ENCODE data around the gene CDC42BPA.
A peak's percentile ranks its signal among the peaks of the same experiment; 100 is the strongest.
"Not testable (repeated sequence)": the region's sequence is repeated elsewhere in the genome, so short reads cannot be mapped to it uniquely, and the experiment has no call there.

The CDC42BPA gene

DNA sequence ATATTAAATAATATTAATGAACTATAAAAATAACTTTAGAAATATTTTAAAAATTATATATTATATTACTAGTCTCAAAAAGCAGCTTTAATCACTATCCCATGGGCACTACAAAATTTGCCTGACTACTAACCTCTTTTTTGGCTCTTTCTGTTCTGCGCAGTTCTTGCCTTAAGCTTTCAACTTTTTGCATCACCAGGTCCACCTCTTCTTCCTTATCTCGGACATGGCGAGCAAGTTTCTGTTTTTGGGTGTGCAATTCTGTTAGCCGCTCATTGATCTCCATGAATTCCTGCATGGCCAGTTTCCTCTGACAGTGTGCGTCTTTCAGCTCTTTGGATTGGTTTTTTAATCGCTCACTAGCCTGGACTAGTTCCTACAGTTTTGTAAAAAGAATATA lies 205.8 kb downstream of the CDC42BPA start:
- DNase-seq = no peak

DNA sequence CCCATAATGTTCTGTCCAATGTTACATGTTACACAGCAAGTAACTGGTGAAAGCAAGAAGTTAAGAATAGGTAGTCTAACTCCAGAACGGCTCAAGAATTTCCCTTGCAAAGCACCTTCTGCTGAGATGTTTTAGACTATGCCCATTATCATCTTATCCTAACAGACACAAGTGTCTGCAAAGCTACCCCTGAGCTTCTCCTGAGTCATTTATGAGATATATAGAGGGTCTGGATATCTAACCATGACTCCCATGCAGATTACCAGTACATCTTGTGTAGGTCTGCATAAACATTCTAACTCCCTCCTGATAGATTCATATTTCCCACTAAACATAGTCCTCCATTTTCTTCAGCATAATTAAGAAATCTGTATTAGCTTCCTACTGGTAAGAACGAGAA lies 206.5 kb downstream of the CDC42BPA start:
- DNase-seq = no peak

DNA sequence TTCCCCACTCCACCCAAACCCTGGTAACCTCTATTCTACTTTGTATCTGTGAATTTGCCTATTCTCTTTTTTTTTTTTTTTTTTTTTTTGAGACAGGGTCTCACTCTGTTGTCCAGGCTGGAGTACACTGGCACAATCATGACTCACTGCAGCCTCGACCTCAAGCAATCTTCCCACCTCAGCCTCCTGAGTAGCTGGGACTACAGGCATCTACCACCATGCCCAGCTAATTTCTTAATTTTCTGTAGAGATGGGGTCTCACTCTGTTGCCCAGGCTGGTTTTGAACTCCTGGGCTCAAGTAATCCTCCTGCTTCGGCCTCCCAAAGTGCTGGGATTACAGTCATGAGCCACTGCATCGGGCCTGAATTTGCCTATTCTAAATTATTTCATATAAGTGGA lies 213.0 kb downstream of the CDC42BPA start:
- DNase-seq = not testable (repeated sequence)

DNA sequence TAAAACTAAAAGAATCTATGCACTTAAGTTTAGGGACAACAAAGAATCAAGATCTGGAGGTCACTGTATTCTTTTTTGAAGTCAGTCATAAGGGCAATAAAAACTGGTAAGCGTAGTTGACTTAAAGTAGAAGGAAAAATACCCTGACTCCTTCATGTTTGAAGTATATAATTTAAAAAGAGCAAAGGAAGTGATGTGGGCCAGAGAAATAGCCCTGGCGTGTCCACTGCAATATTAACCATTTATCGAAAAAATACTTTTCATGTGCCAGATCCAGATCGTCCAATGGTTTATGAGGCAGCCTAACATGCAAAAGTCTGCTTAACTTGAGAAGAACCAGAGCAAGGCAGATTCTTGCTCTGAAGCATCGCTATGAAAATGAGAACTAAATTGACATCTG lies 216.2 kb downstream of the CDC42BPA start:
- no peak for DNase-seq

DNA sequence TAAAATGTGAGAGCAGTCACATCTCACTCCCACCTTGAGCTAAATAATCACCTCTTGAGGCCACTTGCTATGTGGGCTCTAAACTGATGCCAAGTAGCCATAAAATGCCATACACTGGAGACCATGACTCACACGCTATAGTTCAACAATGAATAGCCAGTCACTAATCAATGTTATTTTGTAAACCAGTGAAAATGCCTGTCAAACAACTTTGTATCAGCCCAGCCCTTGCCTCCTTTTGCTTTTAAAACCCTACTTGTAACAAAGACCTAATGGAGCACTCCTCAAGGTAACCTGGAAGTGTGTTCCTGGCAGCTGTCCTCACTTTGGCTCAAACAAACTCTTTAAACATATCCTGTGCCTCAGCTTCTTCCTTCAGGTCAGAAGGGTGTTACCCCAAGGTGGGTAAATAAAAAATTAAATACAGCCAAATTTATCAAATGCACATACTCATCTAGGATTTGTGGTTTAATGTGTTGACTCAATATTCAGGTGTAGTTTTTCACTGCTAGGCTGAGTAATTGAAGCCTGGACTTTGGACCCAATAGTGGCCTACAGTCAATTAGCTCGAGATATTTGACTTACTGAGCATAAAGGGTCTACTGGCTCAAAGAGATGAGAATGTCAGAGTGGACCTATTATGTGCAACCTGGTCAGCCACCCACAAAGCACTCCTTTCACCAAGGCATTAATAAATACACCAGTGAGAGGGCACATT lies 223.9 kb downstream of the CDC42BPA start:
- no peak for DNase-seq

DNA sequence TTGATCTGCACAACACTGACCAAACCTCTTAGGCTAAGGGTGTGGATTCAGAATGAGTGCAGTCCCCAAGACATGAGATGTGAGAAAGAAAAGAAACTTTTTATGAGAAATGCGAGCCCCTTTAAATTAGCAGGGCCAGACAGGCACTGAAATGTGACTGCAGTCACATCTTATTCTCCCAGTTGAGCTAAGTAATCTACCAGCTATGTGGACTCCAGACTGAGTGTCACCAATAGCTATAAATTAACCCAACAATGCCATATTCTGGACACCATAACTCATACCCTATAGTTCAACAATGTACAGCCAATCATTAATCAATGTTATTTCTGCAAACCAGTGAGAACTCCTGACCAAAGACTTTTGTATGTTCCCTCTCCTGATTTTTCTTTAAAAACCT lies 225.0 kb downstream of the CDC42BPA start:
- no peak for DNase-seq

DNA sequence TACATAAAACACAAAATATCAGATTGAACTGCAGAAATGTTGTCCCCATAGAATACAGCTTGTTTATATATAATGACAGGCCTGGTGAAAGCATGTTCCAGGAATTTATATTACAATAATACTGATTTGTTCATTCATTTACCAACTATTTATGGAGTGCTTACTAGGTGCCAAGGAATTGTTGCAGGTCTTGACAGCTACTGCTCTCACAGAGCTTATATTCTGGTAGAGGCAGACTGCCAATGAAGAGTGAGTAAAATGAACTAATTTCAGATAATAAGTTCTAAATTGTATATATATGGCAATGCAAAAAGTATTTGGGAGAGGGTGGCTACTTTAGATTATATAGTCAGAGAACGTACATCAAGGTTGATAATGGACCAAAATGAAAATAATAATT lies 226.2 kb downstream of the CDC42BPA start:
- DNase-seq = no peak

DNA sequence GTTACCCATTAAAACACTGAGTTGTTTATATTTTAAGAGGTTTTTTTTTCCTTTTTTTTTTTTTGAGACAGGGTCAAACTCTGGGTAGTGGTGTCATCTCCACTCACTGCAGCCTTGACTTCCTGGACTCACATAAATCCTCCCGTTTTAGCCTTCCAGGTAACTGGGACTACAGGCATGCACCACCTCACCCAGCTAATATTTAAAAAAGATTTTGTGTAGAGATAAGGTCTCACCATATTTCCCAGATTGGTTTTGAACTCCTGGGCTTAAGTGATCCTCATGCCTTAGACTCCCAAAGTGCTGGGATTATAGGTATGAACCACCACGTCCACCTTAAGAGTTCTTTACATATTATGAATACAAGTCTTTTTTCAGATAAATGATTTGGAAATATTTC lies 231.7 kb downstream of the CDC42BPA start:
- DNase-seq = no peak

DNA sequence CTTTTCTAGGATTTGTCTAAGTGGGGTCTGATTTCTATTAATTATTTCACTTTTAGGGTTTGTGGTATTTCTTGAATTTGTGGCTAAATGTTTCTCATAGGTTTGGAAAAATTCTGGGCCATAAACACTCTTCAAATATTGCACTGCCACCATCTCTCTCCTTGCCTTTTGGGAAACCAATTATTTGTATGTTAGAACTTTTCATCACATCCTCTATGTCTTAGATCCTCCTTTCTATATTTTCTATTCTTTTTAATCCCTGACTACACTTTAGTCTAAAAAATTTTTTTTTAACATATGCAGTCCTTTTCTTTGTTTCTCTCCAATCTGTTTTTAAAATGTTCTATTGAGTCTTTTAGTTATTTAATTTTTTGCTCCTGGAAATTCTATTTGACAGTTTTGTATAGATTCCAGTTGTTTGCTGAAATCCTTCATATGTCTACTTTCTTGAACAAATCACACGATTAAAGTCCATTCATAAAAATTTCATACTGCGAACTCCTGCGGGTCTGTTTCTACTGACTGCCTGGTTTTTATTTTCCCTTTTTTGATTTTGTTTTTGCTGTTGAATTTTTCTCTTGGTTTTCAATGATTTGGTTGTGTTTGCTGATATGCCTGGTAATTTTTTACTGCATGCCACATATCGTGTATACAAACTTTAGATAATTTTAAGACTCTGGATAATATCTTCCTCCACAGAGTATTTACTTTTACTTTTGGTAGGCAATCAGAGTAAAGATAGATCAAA lies 235.1 kb downstream of the CDC42BPA start:
- DNase-seq = no peak

DNA sequence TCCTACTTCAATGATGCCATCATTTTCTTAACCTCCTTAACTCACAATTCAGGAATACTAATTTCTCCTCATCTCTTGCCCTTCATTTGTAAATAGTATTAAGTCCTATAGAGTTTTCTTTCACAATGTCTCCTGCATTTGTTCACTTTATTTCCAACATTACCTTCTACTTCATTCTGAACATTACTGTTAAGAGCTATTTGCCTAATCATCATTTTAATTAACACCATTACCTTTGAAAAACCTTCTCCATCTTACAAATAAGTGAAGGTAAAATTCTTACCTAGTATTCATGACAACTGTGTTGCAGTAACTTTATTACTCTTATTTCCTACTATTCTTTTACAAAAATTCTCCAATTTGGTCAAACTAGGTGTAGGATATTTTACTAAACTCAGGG lies 240.5 kb downstream of the CDC42BPA start:
- no peak for DNase-seq

DNA sequence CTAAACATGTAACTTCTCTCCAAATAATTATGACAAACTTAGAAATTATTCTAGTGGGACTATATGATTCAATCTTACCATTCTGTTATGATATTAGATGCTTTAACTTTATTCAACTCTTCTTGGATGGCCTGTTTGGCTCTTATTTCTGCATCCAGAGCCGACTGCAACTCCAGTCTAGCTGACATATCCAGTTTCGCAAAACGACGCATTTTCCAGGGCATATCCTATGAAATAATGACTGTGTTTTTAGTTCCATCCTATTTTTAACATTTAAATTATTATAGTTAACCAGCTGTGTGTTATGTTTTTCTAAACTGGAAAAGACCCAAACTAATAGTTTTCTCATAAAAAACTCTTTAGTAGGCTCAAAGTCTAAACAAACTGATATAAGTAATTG lies 244.5 kb downstream of the CDC42BPA start:
- peak; percentile 50 for DNase-seq

DNA sequence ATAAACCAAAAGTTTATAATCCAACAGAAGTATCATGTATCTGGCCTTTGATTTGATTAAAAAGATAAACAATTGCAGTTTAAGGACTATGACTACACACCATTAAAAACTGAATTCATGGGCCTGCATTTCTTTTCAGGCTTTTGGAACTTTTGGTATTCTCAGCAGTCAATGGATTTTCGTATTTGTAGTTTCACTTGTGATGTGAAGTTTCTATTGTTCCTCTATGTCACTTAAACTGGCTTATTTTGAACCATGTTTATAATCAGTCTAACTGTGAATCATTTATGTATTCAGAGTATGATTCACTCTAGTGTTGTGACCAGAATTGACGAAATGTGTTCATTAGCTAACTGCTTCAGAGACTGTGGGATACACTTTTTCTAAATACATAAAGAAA lies 245.3 kb downstream of the CDC42BPA start:
- DNase-seq = no peak

DNA sequence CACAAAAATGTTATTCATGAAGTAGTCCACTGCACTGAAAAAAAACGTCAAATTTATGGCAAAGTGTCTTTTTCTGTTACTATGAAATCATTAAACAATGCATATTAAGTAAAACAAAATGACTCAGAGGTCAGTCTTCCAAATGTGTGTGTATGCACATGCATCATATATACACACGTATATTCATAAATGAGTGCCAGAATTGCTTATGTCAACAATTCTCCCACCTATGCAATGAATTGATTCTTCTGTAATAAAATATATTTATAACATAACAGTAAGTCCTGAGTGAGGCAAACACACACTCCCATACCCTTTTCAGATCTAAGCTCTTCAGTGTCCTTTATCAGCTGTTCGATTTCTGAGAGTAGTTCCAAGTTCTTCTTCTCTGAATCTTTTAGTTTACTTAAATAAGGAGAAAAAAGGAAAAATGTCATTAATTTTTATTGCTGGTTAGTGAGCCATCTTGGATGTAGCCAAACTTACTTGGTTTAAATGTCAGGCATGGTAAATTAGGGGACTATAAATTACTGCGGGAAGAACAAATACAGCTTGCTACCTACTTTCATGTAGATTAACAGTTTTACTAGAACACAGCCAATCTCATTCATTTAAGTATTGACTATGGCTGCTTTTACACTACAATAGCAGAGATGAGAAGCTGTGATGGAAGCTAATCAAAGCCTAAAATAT lies 246.3 kb downstream of the CDC42BPA start:
- DNase-seq = no peak

DNA sequence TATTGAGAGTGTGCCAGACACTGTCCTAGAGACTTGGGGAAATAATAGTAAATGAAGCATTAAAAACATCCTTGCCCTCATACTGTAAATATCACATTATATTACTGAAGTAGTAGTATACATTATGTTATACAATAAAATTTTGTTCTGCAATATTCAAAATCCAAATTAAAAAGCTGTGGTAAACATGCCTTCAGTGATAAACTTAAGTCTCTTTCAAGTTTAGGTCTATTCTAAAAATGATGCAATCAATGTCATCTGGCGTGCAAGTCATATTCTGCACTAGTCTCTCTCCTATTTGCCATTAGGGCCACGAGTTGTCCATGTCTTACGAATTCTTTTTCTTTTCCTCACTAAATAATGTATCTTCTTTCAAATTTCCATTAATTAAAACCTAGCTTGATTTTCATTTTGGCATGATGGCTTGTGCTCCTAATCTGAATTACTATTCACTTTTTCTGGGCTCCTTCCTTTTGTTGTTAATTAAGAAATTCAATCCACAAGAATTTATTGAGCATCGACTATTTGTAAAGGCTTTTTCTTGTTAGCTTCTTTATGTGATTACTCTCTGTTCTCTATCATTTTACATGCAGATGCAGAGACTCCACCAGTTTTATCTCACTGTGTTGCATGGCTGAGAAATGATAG lies 247.5 kb downstream of the CDC42BPA start:
- DNase-seq = no peak

DNA sequence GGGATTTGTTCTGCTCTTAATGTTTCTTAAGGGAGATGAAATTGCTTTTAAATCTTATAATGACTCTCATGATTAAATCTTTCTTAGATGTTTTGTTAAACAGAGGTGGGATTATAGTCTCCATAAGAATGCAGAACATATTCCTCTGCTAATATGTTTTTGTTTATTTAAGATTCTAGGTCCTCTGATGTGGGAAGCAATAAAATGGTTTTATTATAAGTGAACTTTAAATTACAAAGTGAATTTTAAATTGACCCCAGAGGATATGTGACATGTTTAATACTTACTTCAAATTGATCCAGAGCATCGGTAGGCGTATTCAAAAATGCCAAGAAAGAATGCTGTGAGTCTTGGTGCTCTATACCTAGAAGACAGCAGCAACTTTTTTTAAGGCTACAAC lies 248.8 kb downstream of the CDC42BPA start:
- no peak for DNase-seq

DNA sequence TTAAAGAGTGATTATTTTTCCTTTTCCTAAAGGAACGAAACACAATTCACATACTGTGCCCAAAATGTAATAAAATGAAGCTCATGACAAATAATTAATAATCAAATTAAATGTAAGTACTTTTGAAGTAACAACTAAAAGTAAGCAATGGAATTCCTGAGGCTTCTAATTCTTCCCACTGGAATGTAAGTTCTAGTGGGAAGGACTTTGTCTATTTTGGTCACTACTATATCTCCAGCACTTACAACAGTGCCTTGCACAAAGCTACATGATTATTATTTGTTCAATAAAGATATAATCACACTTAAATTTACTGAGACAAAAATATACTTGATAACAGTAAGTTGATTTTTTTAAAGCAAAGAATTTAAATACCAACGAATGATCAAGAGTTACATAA lies 249.4 kb downstream of the CDC42BPA start:
- DNase-seq = no peak

DNA sequence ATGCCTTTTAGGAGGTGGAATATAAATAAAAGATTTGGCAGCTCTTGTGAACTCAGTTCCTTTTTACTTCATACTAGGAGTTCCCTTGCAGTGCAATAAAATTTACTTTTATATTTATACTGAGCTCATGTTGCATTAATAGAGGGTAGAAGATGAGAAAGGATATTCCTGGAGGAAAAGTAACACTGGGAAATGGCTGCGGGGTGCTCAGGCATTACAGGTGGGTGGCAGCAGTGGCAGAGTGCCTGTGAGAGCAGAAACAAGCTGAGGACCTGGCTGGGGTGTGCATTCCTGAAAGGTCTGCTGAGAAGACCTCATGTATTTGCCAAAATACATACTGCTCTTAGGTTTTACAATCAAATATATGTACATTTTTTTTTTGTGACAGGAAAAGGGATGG lies 251.3 kb downstream of the CDC42BPA start:
- no peak for DNase-seq

DNA sequence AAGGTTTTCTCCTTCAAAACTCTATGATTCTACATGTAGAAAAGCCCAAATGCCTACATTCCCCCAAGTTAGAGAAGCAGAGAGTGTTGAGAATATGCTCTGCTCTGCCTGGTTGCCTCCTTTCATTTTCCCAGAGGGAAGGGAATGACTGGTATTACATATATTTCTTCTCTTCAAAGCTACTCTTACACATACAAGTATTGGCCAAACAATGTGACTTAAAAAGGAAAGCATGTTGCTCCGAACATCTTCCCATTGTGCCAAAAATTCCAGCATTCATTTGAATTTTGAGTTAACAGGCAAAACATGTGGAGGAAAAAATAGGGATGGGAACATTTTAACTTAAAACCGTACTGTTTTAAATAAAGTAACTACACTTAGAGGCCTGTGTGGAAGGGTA lies 253.0 kb downstream of the CDC42BPA start:
- DNase-seq = no peak

DNA sequence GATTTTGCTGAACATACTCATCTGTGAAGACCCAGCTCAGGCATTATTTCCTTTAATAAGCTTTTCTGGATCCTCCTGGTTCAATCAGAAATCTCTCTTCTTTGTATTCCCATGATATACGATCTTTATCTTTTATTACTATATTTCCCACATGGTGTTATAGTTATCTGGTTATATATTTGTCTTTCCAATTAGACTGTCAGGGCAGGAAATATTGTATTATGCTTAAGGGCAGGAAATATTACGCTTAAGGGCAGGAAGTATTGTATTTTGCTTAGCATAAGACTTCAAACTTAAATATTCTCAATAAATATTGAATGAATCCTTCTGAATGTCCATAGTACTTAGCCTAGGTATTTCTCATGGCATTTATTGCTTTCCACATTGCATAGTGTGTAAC lies 256.0 kb downstream of the CDC42BPA start:
- DNase-seq = no peak

DNA sequence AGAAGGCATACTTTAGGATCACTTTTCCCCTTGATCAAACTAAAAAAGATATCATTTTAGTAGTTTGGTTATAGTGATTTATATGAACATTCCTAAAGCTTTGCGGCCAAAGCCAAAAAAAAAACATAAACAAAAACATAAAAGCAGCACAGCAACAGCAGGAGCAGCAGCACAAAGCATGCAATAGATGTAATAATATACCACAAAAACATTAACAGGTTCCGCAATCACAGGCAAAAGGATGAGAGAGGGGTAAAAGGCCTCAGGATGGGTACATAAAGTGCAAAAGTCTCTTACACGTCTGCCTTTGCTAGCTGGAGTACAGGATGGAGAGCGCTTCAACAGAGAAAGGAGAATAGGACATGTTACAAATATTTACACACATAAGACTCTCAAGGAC lies 259.2 kb downstream of the CDC42BPA start:
- no peak for DNase-seq

DNA sequence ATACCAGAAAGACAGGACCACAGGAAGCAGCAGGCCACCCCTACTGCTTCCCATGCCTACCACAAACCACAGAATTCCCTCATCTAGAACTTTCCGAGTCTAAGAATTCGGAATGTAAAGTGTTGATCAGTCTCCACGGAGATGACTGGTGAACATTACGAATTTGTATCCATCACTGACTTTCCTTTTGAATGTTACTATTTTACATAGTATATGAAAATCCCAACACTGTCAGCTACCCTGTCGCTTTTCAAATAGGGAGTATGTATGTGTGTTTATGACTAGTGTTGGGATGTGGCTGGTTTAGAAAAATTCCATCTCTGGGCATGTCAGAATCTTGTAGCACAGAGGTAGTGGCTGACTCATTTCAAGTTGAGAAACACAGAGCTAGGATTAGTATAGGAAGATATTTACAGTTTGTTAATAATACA lies 260.0 kb downstream of the CDC42BPA start:
- DNase-seq = no peak

DNA sequence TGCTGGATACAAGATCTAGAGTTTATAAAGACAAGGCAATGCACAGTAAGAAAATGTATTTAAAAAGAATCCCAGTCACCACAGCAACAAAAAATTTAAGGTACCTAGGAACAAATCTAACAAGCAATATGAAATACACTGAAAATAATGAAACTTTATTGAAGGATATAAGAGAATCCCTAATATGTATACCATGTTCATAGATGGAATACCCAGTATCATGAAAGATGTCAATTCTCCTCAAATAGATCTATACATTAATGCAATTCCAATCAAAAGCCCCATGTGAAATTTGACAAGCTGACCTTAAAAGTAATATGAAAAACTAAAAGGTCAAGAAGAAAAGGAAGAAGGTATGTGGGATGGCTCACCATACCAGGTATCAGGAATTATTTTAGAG lies 269.0 kb downstream of the CDC42BPA start:
- DNase-seq = no peak

DNA sequence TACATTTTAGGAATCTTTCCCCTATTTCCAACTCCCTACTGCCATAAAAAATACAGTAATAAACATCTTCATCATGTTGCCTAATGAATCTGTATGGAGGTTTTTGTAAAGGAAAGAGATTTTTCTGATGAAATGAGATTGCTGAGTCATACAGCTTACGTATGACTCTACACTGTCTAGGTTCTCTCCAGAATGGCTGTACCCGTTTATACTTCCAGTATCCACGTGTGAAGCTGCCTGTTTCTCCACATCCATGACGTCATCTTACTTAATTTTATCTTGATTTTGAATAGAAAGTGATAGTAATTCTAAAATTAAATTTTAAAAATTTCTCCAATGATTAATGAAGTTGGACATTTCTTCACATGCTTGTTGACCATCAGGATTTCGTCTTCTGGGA lies 274.5 kb downstream of the CDC42BPA start:
- DNase-seq = no peak

DNA sequence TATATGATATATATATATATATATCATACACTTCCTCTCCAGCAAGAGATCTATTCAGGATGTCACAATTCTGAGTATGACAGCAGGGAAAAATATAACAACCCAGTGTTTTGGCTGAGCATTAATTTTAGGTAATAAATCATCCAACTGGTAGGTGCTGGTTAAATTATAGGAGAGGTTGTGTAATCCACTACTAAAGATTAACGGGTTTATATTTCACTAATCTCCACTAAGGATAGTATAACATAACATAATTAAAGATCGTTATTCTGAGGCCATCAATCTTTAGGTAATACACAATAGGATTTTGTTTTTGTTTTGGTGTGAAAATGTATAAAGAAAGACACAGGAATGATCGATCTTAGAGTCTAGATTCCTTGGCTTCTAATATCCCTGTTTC lies 276.0 kb downstream of the CDC42BPA start:
- no peak for DNase-seq
